CD4-positive, alpha-beta T cell treated with Interleukin-15 for 1 hour (primary cell): Measurements from ENCODE around the gene SIN3B.
A peak's percentile ranks its signal among the peaks of the same experiment; 100 is the strongest.

Experiments
- DNase-seq: peaks from one replicate; pipeline ENCODE4 v3.0.0-alpha.2; 2020

Gene SIN3B

DNA sequence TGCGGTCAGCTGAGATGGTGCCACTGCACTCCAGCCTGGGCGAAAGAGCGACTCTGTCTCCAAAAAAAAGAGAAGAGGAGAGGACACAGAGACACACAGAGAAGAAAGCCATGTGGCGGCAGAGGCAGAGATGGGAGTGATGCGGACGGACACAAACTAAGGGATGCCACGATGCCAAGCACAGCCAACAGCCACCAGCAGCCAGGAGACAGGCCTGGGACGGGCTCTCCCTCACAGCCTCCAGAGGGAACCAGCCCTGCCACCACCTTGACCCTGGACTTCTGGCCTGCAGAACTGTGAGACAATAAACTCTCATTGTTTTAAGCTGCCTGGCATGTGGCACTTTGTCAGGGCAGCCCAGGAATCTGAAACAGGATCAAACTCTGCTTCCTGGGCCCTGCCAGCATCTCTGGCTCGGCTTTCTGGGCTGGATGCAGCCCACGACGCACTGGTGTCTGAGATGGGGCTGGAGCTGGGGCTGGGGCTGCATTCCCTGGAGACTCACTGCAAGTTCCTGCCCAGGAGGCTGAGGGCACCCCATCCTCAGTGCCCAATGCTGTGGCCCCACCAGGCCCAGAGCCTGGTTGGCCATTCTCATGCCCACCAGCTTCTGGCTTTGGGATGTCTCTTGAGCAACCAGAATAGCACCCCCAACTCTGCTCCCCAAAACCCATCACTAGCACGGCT lies 62.6 kb downstream of the SIN3B start:
- DNase-seq: no peak

DNA sequence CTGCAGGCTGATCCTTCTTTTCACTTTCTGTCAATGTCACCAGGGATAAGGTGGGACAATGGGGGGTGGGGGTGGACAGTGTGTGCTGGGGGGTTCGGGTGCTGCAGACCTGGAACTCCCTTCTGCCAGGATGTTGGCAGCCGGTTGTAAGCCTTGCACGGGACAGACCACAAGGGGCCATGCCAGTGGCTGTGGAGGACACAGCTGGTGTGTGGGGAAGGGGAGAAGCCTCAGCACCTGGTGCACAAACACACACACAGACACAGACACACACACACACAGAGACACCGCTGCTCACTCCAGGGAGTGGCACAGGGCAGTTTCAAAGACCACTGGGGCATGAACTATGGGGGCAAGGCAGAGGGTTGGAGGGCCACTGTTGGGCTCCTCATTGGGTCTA lies 63.2 kb downstream of the SIN3B start:
- DNase-seq: no peak

DNA sequence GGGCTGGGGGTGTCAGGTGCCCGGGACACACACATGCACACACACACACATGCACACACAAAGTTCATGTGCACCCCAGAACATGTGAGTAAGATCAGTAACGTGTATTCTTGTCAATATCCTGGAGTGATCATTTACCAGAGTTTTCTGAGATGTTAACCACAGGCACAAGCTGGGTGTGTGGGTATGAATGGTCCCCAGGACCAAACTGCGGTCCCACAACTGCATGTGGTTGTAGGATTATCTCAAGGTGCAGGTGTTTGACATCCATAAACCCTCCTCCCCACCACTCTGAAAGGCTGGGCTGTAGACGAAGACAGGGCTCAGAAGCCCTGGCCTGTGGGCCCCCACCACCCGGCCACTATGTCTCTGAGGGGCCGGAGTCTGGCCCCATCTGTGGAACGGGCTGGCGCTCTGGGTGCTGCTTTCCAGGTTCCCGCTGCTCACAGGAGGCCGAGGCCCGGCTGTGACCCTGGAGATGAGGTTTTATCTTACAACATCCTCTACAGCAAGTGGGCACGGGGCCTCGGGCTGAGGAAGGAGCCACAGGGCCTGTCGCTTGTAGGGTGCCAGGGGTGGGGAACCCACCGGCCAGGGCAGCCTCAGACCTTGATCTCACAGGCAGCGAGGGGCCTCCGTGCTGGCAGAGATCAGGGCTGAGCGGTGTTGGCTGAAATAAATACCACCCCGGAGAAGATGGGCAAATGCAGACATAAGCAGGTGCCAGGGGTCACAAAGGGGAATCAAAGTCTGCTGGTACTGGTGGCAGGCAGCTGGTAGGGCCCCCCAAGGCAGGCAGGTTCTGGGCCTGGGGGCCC lies 63.9 kb downstream of the SIN3B start:
- DNase-seq: no peak

DNA sequence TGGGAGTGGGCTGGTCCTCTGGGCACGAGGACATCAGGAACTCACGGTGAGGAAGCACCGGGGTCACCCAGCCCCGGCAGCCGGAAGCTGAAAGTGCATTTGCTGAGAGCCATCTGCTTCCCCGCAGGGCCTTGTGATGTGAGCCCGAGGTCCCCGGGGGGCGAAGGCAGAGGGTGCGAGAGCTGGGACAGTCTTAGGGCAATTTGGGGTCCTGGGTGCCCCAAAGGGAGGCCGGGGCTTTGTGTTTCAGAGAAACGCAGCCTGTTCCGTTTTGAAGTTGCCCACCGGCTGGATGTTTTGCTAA lies 64.4 kb downstream of the SIN3B start:
- peak; percentile 46 for DNase-seq

DNA sequence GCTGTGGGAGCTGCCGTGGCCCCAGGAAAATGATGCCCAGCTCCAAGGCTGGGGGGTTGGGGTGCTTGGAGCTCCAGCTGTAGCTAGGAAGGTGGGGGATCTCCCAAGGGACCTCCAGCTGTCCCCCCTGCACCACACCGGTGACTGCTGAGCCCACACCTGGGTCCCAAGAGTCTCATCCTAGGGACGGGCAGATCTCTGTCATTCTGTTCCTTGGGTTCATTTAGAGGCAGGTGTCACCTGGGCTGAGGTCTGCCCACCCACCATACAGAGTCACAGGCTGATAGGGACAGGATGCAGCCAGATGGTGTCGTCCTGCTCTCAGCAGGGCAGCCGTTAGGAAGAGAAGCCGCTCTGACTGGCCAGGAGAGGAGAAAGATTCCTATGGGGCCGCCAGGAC lies 64.9 kb downstream of the SIN3B start:
- DNase-seq: no peak

DNA sequence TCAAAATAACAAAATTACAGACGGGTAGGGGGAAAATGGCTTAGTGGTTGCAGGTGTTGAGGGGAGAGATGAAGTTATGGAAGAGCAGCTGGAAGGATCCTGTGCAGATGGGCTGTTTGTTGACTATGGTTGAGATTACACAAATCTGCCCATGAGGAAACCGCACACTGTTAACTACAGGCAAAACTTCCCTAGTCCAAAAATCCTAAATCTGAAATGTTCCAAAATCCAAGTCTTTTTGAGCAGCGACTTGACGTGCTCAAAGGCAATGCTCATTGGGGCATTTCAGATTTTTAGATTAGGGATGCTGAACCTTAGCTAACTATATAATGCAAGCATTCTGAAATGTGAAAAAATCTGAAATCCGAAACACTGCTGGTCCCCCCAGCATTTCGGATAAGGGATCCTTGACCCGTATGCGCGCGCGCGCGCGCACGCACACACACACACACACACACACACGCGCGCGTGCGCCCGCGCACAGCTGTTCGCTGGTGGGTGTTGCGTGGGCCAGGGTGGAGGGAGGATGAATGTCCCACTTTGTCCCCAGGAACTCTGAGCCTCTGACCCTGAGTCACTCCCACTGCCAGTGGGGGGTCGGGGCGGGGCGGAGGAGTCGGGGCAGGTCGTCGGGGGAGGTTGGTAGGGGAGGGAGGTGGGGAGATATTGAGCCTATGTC lies 66.4 kb downstream of the SIN3B start:
- no peak for DNase-seq

DNA sequence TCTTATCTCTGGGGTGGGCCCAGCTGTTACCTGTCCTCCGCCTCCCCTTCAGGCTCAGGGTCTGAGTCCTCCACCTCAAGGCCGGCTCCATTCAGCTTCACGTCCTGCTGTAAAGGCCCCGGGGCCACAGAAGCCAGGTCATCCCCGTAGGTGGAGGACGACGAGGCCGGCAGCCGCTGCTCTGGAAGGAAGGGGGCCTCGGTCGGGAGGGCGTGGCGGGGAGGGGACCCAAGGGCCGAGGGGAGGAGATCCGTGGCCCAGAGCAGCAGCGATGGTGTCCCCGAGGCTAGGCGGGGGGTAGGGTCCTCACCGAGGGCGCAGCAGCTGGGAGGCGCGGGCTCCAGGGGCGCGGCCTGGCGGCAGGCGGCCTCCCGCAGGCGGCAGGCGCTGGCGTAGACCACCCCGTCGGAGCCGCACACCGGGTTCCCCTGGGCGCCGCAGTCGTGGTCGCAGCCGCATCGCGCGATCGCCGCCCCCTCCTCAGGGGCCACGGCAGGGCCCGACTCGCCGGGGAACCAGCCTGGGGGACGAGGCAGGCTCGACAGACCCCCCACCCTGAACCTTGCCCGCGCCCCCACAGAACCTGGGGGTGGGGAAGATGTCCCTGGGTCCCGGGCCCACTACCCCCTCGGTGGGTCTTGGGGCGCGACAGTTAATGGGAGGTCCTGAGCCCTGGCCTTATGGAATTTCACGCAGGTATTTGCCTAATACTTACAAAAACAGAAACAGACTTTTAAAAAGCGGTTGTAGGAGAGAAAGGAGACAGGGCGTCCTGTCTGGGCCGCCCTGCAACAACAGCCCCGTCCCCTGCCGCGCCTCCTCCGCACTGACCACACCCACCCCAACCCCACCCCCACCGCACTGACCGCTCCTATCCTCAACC lies 67.2 kb downstream of the SIN3B start:
- DNase-seq: no peak

DNA sequence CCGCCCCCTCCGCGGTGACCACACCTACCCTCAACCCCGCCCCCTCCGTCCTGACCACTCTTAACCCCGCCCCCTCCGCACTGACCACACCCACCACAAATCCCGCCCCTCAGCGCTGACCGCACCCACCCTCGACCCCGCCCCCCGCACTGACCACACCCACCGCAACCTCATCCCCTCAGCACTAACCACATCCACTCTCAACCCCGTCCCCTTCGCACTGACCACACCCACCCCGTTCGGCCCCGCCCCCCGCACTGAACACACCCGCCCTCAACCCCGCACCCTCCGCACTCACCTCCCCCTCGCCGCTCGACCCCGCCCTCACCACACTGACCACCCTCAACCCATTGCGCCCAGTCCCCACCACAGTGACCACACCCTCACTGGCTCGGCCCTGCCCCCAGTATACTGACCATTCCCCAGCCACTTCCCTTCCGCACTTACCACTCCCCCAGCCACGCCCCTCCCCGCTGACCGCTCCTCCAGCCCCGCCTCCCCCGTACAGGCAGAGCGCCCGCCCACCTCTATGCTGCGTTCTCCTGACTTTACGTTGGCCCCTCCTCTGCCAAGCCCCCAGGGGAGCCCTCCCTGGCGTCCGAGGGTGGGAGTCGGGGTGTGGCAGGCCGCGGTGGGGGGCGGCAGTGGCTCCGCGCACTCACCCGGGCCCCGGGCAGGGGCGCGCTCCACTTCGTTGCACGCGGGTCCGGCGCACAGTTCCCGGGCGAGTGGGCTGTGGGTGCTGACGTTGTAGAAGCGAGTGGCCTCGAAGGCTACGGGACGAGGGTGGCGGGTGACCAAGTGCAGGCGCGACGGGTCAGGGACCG lies 68.0 kb downstream of the SIN3B start:
- DNase-seq: peak; percentile 84

DNA sequence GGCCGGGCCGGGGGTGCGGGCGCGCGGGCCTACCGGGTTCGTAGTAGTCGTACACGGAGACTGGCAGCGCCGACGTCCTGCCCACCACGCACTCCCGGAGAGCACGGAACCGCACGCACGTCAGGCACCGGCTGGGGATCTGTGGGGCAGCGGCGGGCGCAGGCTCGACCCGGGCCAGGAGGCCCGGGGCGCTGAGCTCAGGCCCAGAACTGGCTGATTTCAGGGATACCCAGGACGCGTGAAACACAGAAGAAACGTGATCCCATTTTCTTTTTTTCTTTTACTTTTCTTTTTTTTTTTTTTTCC lies 68.6 kb downstream of the SIN3B start:
- DNase-seq: no peak

DNA sequence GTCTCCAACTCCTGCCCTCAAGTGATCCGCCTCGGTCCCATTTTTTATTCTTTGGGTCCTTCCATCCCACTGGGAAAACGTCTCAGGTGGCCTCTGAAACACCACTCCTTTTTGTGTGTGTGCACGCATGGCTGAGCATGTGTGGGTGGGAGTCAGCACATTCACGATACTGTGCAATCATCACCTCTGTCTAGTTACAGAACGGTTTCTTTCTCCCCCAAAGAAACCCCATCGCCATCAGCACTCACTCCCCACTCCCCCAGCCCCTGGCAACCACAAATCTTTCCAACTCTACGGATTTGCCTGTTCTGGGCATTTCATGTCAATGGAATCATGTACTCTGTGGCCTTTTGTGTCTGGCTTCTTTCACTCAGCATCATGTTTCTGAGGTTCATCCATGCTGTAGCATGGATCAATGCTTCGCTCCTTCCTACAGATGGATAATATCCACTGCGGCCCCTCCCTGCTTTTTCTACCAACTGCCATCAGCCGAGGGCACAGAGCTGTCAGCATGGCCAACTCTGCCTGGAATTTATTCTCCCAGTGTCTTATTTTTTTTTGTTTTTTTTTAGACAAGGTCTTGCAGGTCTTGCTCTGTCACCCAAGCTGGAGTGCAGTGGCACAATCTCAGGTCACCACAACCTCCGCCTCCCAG lies 69.3 kb downstream of the SIN3B start:
- no peak for DNase-seq

DNA sequence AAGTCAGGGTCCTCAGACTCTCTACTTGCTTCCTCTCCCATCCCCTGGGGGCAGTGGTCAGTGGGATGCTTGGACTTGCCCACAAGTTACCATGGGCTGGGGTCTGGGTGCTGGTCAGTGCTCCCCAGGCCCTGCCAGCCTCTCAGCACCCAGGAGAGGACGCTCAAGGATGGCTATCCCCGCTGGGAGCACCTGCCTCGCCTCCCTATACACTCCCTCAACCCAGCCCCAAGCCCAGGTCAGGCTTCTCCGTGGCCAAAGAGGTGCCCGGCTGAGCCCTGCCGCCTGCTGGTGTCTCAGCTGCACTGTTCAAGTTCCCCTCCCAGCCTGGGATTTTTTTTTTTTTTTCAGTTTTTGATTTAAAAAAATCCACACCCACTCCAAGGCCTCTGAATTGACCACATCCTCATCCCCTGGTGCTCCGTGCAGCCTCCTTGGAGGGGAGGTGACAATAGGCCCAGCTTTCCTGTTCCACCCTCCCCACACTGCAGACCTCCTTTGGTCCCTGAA lies 70.4 kb downstream of the SIN3B start:
- DNase-seq: peak; percentile 45

DNA sequence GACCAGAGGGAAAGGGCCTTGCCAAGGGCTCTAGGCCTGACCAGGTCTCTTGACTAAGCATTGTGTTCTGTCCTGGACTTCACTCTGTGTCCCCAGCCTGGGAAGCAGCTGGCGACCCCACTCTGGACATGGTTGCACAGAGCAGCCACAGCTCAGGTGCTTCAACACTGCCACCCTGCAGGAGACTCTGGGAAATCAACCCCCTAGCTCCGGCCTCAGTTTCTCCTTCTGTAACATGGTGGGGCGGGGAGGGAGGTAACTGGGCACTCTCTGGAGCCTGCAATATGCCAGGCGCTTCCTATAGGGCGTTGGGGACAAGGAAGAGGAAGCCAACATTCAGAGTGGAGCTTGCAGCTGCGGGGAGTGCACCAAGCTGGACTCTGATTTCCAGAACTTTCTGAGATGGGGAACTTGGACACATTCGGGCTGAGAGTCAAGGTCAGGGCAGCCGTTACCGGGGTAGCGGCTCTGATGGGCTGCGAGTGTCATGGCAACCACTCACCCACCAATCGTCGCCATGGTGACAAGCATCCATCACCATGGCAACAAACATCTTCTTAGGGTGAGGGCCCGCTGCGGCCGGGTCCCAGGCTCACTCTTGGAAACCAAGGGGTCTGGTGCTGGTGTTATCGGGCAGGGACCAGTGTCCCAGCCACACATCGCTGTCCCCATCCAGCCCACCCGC lies 72.4 kb downstream of the SIN3B start:
- DNase-seq: no peak

DNA sequence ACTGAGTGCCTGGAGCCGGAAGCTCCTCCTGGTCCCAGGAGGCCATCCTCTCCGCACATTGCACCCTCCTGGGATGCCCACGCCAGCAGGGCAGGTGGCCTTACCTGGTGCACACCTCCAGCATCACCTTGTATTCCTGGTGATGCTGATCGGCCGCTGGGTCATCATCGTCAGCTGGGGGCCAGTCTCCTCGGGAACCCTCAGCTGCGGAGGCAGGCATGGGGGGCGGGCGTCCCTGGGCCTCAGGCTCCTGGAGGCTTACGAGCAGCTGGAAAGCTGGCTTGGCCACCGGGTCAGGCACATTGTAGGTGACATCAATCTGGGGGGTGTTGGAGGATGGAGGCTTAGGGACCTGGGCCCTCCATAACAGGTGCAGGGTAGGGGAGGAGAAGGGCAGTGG lies 73.3 kb downstream of the SIN3B start:
- no peak for DNase-seq

DNA sequence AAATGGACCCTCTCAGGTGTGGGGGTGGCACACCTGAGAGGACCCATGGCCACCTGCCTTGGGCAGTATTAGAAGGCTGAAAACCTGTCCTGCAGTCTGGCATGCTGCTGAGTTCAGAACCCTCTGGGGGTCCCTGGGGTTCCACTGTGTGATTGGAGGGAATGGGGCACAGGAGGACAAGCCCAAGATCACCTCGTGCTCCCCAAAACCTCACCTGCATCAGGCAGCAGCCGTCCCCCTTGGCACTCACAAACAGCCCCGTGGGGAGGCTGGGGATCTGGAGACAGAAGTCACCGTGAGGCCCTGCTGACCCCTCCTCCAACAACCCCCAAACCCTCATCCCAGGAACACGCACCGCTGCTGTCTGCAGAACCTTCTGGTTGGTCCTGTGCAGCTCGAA lies 74.1 kb downstream of the SIN3B start:
- DNase-seq: no peak

DNA sequence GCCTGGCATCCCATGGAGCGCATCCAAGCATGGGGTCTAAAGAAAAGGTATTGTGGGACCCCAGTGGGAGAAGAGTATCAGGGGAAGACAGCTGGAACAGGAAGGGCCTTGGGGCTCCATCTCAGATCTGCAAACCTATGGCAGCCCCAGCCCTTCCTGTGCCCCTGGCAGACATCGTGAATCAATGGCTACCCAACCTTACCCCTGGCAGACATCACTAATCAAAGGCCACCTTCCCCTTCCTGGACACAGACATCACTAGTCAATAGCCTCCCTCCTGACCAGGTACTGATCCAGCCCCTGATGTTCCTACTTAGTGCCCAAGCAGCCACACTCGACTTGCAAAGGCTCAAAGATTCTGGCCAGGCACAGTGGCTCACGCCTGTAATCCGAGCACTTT lies 75.4 kb downstream of the SIN3B start:
- no peak for DNase-seq

DNA sequence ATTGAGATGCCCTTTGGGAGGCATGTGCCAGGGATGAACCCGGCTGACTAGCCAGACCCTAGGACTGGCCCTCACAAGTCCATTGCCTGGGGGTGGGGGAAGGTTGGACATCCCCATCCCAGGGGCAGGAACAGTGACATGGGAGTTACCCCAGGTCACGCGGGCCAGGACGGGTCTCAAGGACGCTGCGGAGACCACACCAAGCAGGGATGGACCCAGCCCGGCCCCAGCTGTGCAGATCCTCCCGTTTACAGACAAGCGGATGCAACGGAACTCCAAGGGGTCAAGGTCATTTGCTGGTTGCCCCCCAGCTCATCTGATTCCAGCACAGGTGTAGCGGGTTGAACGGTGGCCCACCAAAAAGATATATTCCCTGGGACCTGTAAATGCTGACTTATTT lies 79.6 kb downstream of the SIN3B start:
- no peak for DNase-seq

DNA sequence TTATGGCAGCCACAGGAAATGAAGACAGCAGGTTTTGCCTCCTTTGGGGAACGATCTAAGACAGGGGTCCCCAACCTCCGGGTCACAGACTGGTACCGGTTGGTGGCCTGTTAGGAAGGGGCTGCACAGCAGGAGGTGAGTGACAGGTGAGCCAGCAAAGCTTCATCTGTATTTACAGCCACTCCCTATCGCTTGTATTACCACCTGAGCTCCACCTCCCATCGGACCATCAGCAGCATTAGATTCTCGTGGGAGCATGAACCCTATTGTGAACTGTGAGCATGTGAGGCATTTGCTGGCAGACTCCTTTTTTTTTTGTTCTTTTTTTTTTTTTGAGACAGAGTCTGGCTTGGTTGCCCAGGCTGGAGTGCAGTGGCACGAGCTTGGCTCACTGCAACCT lies 81.8 kb downstream of the SIN3B start:
- no peak for DNase-seq

DNA sequence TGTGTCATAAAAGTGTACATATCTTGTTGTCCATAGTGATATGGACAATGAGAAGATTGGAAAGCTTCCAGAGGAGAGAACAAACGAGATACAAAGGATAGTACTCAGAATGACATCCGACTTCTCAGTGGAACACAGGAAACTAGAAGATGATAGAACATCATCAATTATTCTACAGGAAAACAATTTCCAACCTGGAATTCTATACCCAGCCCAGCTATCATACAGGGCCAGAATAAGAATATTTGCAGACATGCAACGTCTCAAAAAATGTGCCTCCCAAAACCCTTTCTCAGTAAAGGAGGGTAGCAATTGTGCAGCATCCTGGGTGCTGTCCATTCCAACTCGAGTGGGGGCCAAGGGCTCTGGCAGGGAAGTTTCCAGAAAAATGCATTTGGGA lies 83.6 kb downstream of the SIN3B start:
- no peak for DNase-seq

DNA sequence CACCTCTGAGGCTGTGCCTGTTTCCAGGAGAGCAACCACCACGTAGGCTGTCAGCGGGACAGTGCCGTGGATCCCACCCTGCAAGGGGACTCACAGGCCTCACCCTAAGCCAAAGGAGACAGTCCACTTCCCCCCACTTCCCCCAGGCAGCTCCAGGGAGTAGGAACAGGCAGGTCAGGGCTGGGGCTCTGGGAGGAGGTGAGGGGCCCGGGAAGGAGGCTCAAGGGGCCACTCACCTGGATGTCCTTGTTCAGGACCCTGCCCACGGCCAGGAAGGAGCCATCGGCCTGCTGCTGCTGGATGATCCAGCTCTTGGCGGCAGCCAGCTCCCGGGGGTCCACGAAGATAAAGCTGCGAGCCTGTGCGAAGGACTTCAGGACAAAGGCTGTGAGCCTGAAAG lies 85.2 kb downstream of the SIN3B start:
- no peak for DNase-seq

DNA sequence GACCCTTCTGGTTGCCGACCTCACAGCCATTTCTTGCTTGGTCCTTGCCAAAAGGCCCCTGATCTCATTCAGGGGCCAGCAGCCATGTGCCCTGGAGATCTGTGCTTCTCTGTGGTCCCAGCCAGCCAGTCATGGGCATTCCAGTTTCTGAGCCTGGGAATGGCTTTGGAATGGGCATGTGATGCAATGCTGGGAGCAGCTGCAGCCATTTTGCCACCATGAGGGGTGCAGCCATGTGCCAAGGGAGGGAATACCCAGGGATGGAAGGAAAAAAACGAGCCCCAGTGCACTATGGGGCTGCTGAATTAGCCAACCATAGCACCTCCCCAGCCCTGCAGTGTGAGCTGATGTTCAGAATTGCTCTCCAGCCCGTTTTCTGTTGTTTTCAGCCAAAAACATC lies 85.9 kb downstream of the SIN3B start:
- no peak for DNase-seq

DNA sequence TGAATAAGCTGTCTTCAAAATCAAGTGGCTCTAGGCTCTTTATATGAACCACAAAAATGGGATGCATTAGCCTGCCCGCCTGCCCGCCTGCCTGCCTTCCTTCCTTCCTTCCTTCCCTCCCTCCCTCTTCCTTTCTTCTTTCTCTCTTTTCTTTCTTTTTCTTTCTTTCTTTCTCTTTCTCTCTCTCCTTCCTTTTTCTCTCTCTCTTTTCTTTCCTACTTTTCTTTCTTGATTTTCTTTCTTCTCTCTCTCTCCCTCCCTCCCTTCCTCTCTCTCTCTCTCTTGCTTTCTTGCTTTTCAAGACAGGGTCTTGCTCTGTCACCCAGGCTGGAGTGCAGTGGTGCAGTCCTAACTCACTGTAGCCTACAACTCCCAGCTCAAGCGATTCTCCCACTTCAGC lies 86.5 kb downstream of the SIN3B start:
- DNase-seq: no peak
